ENCODE results near the gene PRKACA. TPM values are rescaled to one million over a fixed set of nuclear protein-coding genes. Genes with fewer than 3 reads are reported as not detected.

The PRKACA gene
- 1.4 TPM for polyA plus RNA-seq

- Mint-ChIP-seq H3K9me3 (no peaks in the 10 kb centered on the region), H3K4me3 (peak within 1 kb of the TSS; percentile 91 to 96 (median 96)), H3K36me3 (peaks cover 1% of the 10 kb centered on the region), H3K27me3 (no peaks in the 10 kb centered on the region), H3K4me1 (peaks cover 24 to 33% (median 27%) of the 10 kb centered on the region in 3 donors), H3K27ac (peak within 1 kb of the TSS; percentile 92 to 98 (median 98))
Observed at GRCh38 chr19:14117668-14118164, at the start of gene PRKACA. Gene PRKACA (minus strand): TSS chr19:14117762. CDS start chr19:14117547, 215 bp downstream.

- Mint-ChIP-seq H3K27ac (peak overlapping the region in 2 of 3 donors; percentile 38 to 46), H3K4me1 (peaks cover 8 to 11% (median 10%) of the 10 kb centered on the region in 3 donors), H3K4me3 (peak overlapping the region in 3 of 4 donors; percentile 70 to 93 (median 87)), H3K27me3 (peaks cover 22% of the 10 kb centered on the region), H3K36me3 (peaks cover 2% of the 10 kb centered on the region), H3K9me3 (peaks cover 0 to 3% (median 2%) of the 10 kb centered on the region in 3 donors)
Observed at GRCh38 chr19:14166999-14167575, 49.5 kb upstream of the PRKACA start.

GRCh38 chr19:14165990-14166830, 48.6 kb upstream of the PRKACA start:
- Mint-ChIP-seq H3K27ac (peak overlapping the region in 1 of 3 donors; percentile 38), H3K27me3 (peaks cover 21% of the 10 kb centered on the region), H3K36me3 (peaks cover 2% of the 10 kb centered on the region), H3K9me3 (peaks cover 0 to 2% (median under 1%) of the 10 kb centered on the region in 3 donors), H3K4me1 (peaks cover 8 to 11% (median 10%) of the 10 kb centered on the region in 3 donors), H3K4me3 (peak overlapping the region in 3 of 4 donors; percentile 70 to 93 (median 87))

- Mint-ChIP-seq H3K4me3 (peak overlapping the region in 1 of 4 donors; percentile 17), H3K27me3 (peaks cover 17% of the 10 kb centered on the region), H3K36me3 (no peaks in the 10 kb centered on the region), H3K27ac (no peak overlapping the region), H3K9me3 (no peaks in the 10 kb centered on the region), H3K4me1 (peaks cover 8 to 11% (median 10%) of the 10 kb centered on the region in 3 donors)
Observed at GRCh38 chr19:14164724-14165493, 47.3 kb upstream of the PRKACA start.

GRCh38 chr19:14164082-14164481, 46.5 kb upstream of the PRKACA start:
- Mint-ChIP-seq H3K9me3 (no peaks in the 10 kb centered on the region), H3K4me3 (no peak overlapping the region), H3K4me1 (peaks cover 8 to 11% (median 10%) of the 10 kb centered on the region in 3 donors), H3K36me3 (no peaks in the 10 kb centered on the region), H3K27me3 (peaks cover 17% of the 10 kb centered on the region), H3K27ac (no peak overlapping the region)

GRCh38 chr19:14162871-14163297, 45.3 kb upstream of the PRKACA start:
- H3K4me1 Mint-ChIP-seq = peaks cover 8 to 10% (median 8%) of the 10 kb centered on the region in 3 donors
- H3K9me3 Mint-ChIP-seq = no peaks in the 10 kb centered on the region
- no peak overlapping the region for H3K4me3 Mint-ChIP-seq
- no peak overlapping the region for H3K27ac Mint-ChIP-seq
- H3K36me3 Mint-ChIP-seq = no peaks in the 10 kb centered on the region
- peaks cover 17% of the 10 kb centered on the region for H3K27me3 Mint-ChIP-seq

GRCh38 chr19:14161305-14161704, 43.7 kb upstream of the PRKACA start:
- H3K27ac Mint-ChIP-seq = no peak overlapping the region
- peaks cover under 1% of the 10 kb centered on the region in 3 donors for H3K4me1 Mint-ChIP-seq
- H3K36me3 Mint-ChIP-seq = no peaks in the 10 kb centered on the region
- H3K4me3 Mint-ChIP-seq = no peak overlapping the region
- H3K27me3 Mint-ChIP-seq = peaks cover 10% of the 10 kb centered on the region
- H3K9me3 Mint-ChIP-seq = no peaks in the 10 kb centered on the region

- Mint-ChIP-seq H3K36me3 (peaks cover 1% of the 10 kb centered on the region), H3K4me1 (no peaks in the 10 kb centered on the region), H3K4me3 (no peak overlapping the region), H3K27ac (no peak overlapping the region), H3K9me3 (no peaks in the 10 kb centered on the region), H3K27me3 (peaks cover 6% of the 10 kb centered on the region)
Observed at GRCh38 chr19:14160017-14160703, 42.6 kb upstream of the PRKACA start.

- peaks cover 6% of the 10 kb centered on the region for H3K27me3 Mint-ChIP-seq
- peaks cover 4% of the 10 kb centered on the region for H3K36me3 Mint-ChIP-seq
- no peak overlapping the region for H3K4me3 Mint-ChIP-seq
- no peak overlapping the region for H3K27ac Mint-ChIP-seq
- H3K9me3 Mint-ChIP-seq = no peaks in the 10 kb centered on the region
- no peaks in the 10 kb centered on the region for H3K4me1 Mint-ChIP-seq
Observed at GRCh38 chr19:14159059-14159458, 41.5 kb upstream of the PRKACA start.

GRCh38 chr19:14158276-14159023, 40.9 kb upstream of the PRKACA start:
- Mint-ChIP-seq H3K9me3 (no peaks in the 10 kb centered on the region), H3K27ac (no peak overlapping the region), H3K4me3 (no peak overlapping the region)

GRCh38 chr19:14156971-14157717, 39.6 kb upstream of the PRKACA start:
- Mint-ChIP-seq H3K4me1 (no peaks in the 10 kb centered on the region), H3K27ac (no peak overlapping the region), H3K27me3 (no peaks in the 10 kb centered on the region), H3K36me3 (peaks cover 4% of the 10 kb centered on the region), H3K9me3 (no peaks in the 10 kb centered on the region), H3K4me3 (no peak overlapping the region)

More at GRCh38 chr19:14158276-14159023, 40.9 kb upstream of the PRKACA start:
- Mint-ChIP-seq H3K36me3 (peaks cover 4% of the 10 kb centered on the region), H3K27me3 (peaks cover 6% of the 10 kb centered on the region), H3K4me1 (no peaks in the 10 kb centered on the region)

GRCh38 chr19:14156122-14156521, 38.6 kb upstream of the PRKACA start:
- H3K4me3 Mint-ChIP-seq = no peak overlapping the region
- no peaks in the 10 kb centered on the region for H3K4me1 Mint-ChIP-seq
- no peaks in the 10 kb centered on the region for H3K27me3 Mint-ChIP-seq
- peaks cover 6% of the 10 kb centered on the region for H3K36me3 Mint-ChIP-seq
- no peaks in the 10 kb centered on the region for H3K9me3 Mint-ChIP-seq
- no peak overlapping the region for H3K27ac Mint-ChIP-seq

- Mint-ChIP-seq H3K27me3 (no peaks in the 10 kb centered on the region), H3K4me1 (no peaks in the 10 kb centered on the region), H3K4me3 (no peak overlapping the region), H3K27ac (no peak overlapping the region), H3K9me3 (no peaks in the 10 kb centered on the region), H3K36me3 (peaks cover 6% of the 10 kb centered on the region)
Observed at GRCh38 chr19:14155371-14155770, 37.8 kb upstream of the PRKACA start.

Data from IgD-negative memory B cell (primary cell).